Mesenteric fat pad (tissue), 1 donor: Measurements from ENCODE around the gene LYZL4. TPM values are rescaled to one million over a fixed set of nuclear protein-coding genes. Genes with fewer than 3 reads are reported as not detected.

ENCODE experiments used
- DNase-seq: peaks from one replicate; pipeline ENCODE4 v3.0.0-alpha.2; 2020; ENCODE audit warnings: low spot score
- total RNA-seq: library from RNA; stranded (reverse); fragmentation: NEBNext Ultra II Directional; extraction: Animal tissue kit (Norgen Biotek cat#: 25700); gene quantifications from one replicate; pipeline ENCODE4 v1.2.1, GENCODE V29; 2021
- donor health status: DM: yes; HTN: yes; CAD: no.

LYZL4 gene
- total RNA-seq, 1 donor from 2014 or later, result not detected

DNA sequence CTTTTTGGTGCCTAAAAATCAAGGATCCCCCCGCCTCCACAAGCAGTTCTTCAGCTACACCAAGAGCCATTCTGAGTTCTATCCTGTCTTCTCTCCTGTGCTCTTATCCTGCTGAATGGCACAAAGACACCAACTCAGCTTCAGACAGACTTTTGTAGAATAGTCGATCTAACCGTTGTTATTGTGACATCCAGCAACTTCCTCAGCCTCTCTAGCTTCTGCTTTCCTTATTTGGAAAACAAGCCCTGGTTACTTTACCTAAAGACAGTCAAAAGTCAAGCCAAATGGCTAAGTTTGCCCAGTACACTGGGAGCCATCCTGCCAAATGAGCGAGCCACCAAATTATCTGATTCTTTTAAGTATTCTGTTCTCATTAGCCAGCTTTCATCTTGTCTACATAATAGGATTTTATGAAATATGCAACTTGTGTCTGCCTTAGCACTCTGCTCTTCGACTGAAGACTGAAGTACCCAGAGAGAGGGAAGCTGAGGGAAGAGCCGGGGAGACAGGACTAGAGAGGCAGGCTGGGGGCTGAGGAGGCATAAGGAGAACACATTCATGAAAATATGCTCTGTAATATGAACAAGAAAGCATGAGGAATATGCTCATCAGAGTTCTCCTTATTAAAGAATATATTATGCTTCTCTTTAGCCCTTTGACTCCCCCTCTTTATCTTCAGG lies 35.1 kb downstream of the LYZL4 start:
- no peak for DNase-seq

DNA sequence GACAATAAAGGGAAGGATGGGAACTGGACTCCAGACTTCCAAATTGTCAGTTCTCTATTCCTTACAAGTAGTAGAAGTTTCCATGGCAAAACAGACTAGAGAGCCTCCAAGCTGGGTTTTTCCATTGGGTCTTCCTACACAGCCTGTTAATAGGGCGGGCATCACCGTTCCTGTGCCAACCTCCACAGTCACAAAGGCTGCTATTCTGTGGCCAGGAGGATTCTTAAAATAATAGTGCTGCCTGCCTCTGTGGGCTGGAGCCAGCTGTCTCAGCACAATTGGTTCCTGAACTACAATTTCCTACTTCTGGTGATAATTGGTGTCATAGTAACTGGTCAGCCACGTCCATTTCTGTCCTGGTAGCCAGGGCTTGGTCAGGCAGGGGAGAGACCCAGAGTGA lies 38.6 kb downstream of the LYZL4 start:
- no peak for DNase-seq

DNA sequence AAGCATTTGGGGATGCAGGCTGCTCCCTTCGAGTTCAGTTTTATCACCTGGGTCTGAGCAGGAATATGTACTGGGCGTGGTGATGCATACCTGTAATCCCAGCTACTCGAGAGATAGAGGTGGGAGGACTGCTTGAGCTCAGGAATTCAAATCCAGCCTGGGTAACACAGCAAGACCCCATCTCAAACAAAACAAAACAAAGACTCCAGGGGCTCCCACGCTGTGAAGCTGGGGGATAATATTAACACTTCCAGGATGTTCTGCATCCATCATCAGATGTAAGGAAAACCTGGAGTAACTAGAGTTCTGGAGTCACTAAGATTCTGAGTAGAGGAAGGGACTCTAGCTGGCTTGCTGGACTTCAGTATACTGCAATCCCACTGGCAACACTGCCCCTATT lies 40.6 kb downstream of the LYZL4 start:
- no peak for DNase-seq

DNA sequence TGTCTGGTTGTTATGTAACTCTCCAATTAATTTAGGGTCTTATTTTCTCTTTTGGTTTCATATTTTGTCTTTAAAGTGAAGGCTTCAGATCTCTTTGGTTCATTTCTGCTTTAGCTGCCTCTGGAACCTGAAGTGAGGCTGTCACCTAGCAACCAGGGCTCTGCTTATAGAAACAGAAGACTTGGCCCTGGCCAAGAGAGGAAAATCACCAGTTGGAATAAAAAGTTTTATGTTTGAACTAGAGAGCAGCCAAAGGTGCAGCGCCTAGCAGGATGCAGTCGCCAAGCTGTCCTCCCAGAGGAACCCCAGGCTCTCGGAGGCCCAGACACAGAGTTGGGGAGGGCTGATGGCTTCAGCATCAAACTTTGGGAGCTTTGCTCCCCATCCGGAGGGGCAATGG lies 41.1 kb downstream of the LYZL4 start:
- no peak for DNase-seq

DNA sequence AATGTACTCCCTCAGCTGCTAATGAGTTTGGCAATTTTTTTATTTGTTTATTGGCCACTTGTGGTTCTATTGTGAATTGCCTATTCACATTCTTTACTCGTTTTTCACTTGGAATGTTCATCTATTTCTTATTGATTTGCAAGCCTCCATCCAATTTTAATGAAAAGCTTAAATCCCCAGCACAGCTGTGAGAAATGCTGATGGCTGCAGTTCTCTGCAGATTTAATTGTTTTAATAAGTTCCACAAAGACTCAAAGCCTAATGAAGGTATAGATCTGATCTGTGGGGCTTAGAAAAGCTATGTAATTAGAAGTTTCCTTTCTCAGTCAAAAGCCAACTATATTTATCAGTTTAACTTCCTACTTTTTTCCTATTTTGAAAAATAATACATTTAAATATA lies 41.5 kb downstream of the LYZL4 start:
- DNase-seq, result no peak

DNA sequence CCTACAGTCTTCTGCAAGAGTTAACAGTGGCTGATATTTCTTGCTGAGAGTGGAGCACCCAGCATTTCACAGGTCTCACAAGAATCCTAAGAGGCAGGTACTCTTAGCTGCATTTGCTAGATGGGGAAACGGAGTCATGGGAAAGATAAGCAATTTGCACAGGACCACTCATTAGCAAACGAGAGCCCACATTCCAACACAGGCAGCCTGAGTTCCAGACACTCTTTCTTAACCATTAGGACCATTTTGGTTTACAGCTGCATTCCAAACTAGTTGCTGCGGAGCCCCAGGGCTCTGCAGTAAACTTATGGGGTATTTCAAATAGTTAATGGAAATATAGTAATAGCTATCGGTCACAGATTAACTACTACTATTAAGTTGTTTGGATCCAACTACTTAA lies 42.5 kb downstream of the LYZL4 start:
- DNase-seq, result no peak

DNA sequence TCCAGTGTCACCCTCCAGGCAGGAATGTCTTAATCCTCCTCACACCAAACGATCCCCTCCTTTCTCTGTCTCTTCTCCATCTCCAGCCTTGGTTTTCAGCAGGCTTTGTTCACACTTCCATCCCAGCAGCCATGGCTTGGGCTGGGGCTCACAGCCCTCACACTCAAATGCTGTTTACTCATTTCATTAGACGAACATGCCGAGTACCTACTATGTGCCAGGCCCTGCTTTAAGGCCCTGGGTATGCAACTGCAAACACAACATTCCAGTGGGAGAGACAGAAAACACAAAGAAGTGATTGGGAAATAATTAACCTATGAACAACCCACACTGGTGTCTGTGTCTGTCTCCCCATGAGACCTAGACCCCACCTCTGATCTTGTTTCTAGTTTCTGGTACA lies 43.9 kb downstream of the LYZL4 start:
- no peak for DNase-seq

DNA sequence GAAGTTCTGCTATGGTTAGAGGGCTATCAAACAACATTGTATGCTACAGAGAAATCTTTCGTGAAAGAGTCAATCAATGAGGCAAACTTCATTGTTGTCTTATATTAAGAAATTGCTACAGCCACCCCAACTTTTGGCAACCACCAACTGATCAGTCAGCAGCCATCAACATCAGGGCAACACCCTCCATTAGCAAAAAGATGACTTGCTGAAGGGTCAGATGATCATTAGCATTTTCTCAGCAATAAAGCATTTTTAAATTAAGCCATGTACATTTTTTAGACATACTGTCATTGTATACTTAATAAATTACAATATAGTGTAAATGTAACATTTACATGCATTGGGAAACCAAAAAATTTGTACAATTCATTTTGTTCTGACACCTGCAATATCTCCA lies 53.1 kb downstream of the LYZL4 start:
- DNase-seq, result no peak

DNA sequence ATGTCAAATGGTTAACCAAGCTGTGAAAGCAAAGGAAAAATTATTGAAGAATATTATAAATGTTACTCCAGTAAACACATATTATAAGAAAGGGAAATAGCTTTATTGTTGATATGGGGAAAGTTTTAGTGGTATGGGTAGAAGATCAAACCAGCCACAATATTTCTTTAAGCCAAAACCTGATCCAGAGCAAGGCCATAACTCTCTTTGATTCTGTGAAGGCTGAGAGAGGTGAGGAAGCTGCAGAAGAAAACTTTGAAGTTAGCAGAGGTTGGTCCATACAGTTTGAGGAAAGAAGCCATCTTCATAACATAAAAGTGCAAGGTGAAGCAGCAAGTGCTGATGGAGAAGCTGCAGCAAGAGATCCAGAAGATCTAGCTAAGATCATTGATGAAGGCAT lies 54.8 kb downstream of the LYZL4 start:
- no peak for DNase-seq

DNA sequence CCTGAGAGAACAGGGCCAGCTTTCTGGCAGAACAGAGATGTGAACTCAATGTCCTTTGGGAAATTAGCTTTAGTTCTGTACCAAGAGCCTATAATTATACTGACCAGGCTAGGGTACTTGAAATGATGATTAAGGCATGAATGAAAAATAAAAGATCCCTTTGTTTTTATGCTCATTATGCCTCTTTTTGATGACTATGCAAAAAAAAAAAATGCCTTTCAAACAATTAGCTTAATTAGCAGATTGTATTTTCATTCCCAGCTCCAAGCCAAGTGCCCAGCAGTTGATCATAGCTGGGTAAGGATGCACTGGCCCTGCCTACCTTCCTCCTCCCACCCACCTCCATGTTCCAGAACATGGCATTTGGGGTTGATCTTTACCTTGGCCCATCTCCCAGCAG lies 56.8 kb downstream of the LYZL4 start:
- DNase-seq, result no peak

DNA sequence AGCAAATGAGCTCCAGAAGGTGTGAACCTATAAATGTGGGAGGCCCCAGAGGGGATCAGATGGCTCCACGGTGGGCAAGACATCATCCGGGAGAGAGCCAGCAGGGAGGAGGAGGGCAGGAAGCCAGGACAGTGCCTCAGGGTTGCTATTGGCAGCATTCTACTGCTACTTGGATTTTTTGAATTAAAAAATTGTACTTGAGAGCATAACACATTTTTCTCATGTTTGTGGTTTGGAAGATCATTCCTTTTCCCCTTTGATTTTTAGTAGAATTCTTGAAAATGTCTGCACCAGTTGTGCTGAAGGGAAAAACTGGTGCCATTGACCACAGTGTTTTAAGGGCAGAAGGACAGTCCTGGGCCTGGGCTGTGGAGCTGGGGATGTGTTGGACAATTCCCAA lies 59.2 kb downstream of the LYZL4 start:
- no peak for DNase-seq

DNA sequence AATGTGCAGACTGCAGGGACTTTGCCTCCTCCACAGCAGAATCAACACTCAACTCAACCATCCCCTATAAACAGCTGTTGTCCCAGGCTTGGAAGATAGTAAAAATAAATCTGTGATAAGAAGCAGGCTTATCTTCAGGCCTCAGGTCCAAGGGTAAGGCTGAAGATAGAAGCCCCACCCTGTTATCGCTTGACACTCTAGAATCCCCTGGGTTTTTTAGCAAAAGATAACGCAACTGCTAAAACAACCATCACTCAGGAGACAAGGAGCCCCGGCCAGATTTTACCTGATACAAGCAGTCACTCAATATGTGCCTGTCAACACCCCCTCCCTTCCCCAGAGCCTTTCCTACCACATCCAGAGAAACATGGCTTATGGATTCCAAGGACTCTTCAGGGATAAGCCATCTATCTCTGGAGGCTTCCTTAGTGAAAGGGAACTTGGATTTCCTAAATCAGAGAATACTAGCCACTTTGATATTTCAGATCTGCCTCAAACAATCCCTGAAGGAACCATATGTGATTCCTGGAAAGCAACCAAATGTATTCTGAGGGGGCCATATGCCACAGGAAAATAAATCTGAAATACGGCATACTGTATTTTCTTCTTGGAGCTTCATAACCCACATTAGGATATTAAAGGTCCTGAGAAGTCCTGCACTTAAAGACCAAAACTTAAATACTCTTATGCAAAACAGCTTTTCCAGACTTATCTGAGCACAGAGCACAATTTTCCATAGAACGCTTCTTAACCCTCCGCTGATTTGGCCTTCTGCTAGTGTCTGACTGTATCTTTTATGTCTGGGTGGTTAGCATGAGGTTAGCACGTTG lies 60.4 kb downstream of the LYZL4 start:
- DNase-seq, result no peak

DNA sequence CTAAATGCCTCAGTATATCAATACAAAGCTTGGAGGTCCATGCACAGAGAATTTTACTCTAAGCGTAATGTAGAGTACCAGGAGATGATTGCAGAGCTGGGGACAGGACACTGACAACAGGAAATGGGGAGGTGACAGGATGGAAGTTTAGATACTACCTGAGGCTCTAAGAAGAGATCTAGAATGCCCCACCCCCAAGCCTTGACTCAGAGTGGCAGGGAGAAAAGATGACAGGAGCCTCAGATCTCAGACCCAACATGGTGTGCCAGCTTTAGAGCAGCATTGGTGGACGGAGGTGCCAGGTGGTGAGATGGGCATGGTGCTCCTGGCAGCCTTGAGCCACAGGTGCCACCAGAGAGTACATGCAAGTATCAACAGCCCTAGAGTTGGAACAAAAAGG lies 62.5 kb downstream of the LYZL4 start:
- DNase-seq, result no peak

Other genes starting within 250 kb of the LYZL4 start
- gene CCK, start 144.4 kb downstream of the LYZL4 start, total RNA-seq, result 0.48 TPM
- gene VIPR1, start 92.0 kb upstream of the LYZL4 start, total RNA-seq, result 2.4 TPM
- gene SEC22C, start 171.4 kb upstream of the LYZL4 start, total RNA-seq, result 44.7 TPM
- gene SS18L2, start 180.2 kb upstream of the LYZL4 start, total RNA-seq, result 23.3 TPM
- 80.6 TPM for gene NKTR, start 190.1 kb upstream of the LYZL4 start, total RNA-seq
- gene ZBTB47, start 243.1 kb upstream of the LYZL4 start, total RNA-seq, result 58.2 TPM